ENCODE data around the gene CEACAM4.

The CEACAM4 gene

GRCh38 chr19:41619018-41619556 is 7.8 kb downstream of the CEACAM4 start:
- DNase-seq (ENCODE audit: low spot score): no peak
- no peak overlapping the region for H3K4me3 ChIP-seq
- no peak for TF ChIP-seq CTCF (IDR thresholded peaks at IDR 0.05)
- H3K27ac ChIP-seq: no peak overlapping the region

GRCh38 chr19:41617941-41618730 is 8.7 kb downstream of the CEACAM4 start:
- H3K27ac ChIP-seq: no peak overlapping the region
- no peak for DNase-seq (ENCODE audit: low spot score)

GRCh38 chr19:41616792-41617621 is 9.9 kb downstream of the CEACAM4 start:
- no peak for DNase-seq (ENCODE audit: low spot score)
- Histone ChIP-seq H3K27ac (no peak overlapping the region), H3K4me3 (no peak overlapping the region)
- TF ChIP-seq CTCF (IDR thresholded peaks at IDR 0.05): no peak

More at GRCh38 chr19:41617941-41618730, 8.7 kb downstream of the CEACAM4 start:
- no peak overlapping the region for H3K4me3 ChIP-seq
- no peak for TF ChIP-seq CTCF (IDR thresholded peaks at IDR 0.05)

- no peak overlapping the region for H3K27ac ChIP-seq
- no peak for DNase-seq (ENCODE audit: low spot score)
- no peak for TF ChIP-seq CTCF (IDR thresholded peaks at IDR 0.05)
- no peak overlapping the region for H3K4me3 ChIP-seq
Observed at GRCh38 chr19:41615207-41615606, 11.7 kb downstream of the CEACAM4 start.

- Histone ChIP-seq H3K27ac (no peak overlapping the region), H3K4me3 (no peak overlapping the region)
- TF ChIP-seq CTCF (IDR thresholded peaks at IDR 0.05): no peak
- DNase-seq (ENCODE audit: low spot score): no peak
Observed at GRCh38 chr19:41612483-41612882, 14.4 kb downstream of the CEACAM4 start.

- TF ChIP-seq CTCF (IDR thresholded peaks at IDR 0.05): no peak
- H3K27ac ChIP-seq: no peak overlapping the region
- no peak overlapping the region for H3K4me3 ChIP-seq
- DNase-seq (ENCODE audit: low spot score): no peak
Observed at GRCh38 chr19:41610789-41611188, 16.1 kb downstream of the CEACAM4 start.

Measured in coronary artery (tissue), 2 donors.